Activated CD4-positive, alpha-beta T cell treated with anti-CD3 and anti-CD28 coated beads, Interleukin-2, amount 50 U/mL, for 48 hours (primary cell): ENCODE results near the gene FAM72D.
"Not testable (repeated sequence)": the region's sequence is repeated elsewhere in the genome, so short reads cannot be mapped to it uniquely, and the experiment has no call there.

Source experiments
- DNase-seq, 2 experiments: peaks; one replicate each; pipeline ENCODE4 v3.0.0-alpha.2; 2020

FAM72D gene

DNA sequence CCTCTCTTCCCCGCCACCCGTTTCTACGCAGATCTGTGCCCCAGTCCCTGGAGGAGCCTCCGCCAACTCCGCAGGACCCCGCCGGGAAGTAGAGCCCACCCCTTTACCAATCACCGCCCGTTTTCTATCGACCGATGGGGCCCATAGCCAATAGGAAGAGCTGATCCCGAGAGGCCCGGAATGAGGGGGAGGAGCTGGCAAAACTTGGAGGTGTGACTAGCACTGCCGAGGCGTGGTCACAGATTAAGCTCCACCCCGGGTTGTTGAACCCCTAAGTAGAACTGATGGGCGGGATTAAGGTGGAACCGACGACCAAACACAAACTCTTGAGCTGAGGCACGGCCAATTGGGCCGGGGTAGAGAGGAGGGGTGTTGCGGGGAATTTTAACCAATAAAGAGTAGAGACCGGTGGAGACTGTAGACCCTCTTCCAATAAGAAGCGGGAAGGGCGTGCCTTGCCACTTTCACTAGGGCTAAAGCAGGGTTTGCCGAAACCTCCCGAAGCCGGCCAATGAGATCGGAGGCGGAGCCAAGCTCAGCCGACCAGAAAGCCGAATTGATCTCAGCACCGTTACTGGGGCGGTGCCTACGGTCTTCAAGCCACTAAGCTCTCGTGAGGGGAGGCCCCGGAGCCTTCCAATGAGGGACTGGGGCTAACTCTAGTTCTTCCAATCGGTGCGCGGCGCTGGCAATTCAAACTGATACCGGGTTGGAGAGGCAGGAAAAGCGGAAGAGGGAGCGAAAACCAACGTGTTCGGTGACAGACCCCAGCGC is at the start of gene FAM72D, which contains the start of gene SRGAP2B:
FAM72D (plus strand) TSS at position 691 of the 774 bp plus-strand sequence. CDS start 874 bp downstream, outside the sequence.
SRGAP2B (minus strand) TSS at position 45 of the 774 bp plus-strand sequence. CDS start 2,427 bp downstream, outside the sequence.
- not testable (repeated sequence) for DNase-seq

DNA sequence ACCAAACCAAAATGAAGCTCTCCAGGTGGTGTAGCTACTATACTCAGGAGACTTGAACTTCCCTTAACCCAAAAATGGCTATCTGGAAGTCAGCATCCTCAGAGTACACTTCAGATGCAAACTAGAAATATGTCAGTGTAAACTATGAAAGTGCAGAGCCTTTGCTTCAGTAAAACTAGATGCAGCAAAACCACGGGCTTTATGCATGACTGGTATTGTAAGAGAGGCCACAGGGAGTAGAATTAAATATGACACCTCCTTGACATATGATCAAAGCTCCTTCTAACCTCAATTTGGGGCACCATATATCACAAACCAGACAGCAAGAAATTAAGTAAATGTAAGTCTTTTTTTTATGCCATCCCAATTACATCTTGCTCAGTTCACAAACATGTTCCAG is 48.2 kb upstream of the FAM72D start:
- DNase-seq = not testable (repeated sequence)

DNA sequence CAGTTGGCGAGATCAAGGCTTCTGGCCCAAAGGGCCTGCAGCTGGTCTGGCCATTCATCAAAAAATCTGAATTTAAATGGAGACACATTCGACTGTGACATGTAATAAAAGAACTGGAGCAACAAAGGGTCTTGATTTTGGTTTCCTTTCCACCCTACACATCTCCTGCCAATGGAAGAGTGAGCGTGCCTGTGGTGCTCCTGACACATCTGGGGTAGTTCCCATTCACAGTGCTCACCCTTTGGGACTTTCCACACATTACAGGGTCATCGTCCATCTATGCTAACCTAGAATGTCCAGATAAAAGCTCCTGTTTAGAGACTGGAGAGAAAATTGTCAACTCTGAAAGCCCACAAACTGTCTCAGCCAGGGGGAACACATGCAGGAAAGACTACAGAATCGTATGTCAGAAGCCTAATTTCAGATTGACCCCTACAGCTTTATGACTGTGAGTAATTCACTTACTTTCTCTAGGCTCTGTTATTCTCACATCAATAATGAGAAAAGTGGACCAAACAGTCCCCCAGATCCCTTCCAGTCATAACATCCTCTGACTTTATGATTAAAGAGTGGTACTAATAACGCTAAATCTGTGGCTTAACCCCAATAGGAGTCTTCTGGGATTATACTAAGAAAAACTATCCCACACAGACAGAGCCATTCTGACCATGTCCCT is 47.5 kb upstream of the FAM72D start:
- not testable (repeated sequence) for DNase-seq

DNA sequence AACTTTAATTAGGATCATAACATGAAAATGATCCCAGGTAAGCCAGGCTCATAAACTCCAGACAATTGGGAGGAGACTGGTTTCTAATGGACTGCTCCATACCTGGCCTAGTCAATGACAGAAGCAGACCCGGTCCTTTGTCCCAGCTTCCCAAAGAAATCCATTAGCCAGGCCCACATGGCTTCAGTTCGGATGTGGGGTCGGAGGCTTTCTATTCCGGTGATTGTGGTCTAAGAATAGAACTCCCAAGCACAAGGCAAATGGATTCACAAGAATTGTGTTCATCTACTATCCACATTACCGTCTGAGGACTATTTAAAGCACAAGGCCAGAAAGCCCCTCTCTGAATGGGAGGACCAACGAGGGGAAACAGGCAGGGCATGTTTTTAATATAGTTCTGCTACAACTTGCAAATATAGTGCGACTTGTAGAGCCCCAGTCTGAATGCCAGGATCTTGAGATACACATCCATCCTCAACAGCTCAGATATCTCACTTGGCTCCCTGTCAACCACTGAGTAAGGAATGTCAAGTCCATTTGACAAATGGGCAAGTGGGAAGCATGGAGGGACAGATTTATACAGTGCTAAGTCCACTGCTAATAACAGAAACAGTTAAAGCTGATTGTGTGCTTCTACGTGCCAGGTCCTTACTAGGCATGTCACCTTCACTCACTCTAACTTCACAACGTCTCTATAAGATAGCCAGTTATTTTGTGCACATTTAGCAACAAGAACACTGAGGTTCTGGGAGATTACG is 43.6 kb upstream of the FAM72D start:
- not testable (repeated sequence) for DNase-seq

DNA sequence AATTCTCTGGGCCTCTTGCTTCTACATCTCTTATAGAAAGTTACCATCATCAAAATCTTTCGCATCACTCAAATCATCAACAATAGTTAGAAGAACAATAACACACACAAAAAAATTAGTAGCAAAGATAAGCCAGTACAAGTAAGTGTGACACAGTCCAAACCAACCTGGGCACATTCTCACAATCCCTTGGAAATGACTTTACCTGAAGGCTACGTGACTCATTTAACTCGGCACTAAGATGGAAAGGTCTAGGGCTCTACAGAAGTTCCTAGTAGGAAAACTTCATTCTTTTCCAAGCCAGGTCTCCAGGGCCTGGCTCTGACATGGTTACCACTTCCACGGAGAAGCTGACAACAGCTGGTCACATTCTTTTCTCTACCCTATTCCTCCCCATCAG is 42.3 kb upstream of the FAM72D start:
- not testable (repeated sequence) for DNase-seq

DNA sequence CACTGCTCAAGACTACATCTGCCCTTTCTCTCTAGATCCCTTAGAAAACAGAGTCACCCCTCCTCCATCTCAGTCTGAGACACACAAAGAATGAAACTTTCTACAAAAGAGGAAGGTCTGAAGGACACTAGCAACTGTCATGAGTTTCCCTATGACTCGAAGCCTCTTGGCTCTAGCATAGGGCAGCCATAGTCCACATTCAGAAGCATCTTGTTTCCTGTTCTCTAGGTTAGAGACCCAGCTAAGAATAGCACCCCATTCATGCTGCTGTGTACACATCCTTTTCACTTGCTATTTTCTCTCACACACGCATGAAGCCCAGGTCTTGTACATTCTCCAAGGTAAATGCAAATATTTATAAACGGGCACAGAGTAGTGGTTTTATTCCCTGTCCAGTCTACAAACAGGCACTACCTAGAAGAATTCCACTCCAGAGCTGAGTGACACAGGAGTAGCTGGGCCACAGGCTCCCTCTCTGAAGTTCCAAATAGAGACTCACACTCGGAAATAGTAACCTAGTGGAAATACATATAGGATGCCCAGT is 40.5 kb upstream of the FAM72D start:
- not testable (repeated sequence) for DNase-seq

DNA sequence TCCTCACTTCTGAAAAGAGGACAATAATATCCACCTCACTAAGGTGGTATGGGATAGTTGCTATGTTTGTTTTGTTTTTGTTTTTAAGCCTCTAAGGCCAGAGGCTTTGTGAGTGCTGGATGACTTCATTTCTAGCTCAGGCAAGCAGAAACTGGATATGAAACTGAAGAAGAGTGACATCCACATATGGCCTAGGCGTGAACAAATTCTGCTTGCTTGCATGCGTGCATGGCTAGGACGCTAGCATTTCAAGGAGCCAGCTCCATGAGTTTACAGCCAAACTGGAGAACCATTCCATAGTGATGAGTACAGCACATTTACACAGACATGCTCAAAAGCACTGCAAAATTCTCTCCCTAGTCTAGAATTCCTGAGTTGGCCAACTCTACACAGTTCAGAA is 37.6 kb upstream of the FAM72D start:
- DNase-seq = not testable (repeated sequence)

DNA sequence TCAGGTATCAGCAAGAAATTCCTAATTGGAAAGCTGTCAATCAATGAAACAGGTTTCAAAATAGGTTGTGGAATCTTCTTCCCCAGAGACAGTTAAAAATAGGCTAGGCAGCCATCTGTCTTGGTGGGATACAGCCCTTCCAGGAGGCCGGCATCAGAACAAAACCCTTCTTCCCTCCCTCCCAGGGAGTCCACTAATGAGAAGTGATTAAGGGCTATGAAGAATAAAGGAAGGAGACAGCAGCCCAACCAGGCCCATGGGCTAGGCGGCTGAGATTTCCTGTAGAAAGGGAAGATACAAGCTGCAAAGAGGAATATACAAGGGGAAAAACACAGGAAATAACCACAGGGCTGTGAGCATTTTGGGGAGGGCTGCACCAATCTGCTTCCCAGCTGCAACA is 32.5 kb upstream of the FAM72D start:
- DNase-seq = not testable (repeated sequence)

DNA sequence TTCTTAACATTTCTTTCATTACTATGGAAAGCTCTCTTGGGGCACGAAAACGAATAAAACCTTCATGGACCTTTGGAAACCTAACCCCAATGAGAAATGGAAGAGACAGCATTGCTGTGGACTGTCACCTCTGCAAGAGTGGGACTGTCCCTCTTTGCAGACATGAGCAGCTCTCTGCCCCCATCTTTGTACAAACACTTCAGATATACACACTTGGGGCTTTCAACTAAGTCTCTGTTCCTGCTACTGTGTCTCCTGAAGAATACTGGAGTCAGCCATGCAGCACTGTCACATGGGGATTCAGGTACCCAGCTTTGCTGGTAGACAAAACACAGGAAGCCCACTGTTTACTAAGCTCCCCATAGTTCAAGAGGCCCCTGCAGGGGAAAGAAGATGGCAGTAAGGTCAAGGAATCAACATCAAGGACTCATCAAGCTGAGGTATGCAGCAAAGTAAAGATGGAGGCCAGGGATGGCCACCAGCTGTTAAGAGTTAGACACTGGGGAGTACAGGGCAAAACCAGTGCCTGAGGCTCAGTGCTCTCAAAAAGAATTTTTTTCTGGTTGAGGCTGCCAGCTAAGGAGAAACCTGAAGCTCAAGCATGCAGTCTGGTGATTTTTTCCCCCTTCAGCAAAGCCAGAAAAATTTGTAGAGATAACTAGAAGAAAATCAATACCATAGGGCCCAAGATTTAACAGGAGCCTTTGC is 31.7 kb upstream of the FAM72D start:
- not testable (repeated sequence) for DNase-seq

DNA sequence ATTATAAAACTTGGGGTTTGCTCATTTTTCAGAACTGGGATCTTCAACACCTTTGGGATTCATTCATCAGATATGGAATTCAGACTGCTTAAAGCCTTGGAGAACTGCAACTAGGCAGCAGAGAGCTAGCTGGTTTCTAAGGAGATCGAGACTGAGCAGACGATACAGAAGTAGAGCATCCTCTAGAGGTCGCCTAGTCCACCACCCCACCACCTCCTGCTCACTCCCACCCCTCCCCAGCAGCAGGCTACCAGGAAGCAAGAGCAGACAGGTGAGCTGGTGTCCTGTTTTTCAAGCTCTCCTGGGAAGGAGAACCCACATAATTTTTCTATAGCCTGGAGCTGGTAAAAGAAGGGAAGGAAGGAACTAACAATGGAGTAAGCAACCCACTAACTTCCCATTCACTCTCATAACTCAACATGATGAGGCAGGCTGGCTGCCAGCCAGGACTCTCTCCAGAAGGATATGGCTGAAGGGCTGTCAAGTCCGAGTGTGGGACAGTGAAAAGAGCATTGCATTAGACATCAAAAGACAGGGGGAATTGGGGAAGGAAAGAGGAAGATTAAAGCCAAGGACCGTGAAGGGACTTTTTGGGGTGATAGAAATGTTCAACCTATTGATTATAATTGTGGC is 30.5 kb upstream of the FAM72D start:
- DNase-seq = not testable (repeated sequence)

DNA sequence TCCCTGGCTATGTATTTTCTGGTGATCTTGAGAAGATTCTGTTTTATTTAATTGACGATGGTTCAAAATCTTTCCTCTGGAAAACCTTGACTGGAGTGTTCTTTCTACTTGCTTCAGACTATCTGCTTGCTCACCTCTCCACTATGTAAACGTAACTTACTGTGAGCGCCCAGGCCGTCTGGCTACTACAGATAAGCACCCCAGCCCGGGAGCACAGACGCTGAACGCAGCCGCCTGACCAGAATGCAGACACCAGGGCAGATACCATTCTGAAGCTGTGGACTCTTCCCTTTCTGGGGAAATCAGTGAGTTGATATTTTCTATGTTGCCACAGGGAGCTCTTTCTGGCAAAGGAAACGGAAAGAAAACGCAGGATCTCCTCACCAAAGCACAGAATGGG is 29.3 kb upstream of the FAM72D start:
- DNase-seq = not testable (repeated sequence)

DNA sequence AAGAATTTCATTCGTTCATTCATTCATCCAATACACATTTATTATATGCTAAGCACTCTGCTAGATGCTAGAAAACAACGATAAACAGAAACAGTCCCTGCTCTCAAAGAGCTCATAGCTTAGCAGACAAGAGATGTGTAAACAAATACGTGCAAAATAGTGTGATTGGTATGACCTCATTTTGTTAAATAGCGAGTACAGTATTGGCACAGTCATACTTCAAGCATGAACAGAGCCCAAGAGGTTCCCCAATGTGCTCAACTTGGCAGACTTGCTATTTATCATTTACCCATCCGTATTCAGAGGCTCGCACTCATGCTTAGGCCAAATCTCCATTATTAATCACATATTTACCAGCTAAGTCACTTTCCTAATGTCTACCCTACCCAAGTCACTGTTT is 24.2 kb upstream of the FAM72D start:
- not testable (repeated sequence) for DNase-seq

DNA sequence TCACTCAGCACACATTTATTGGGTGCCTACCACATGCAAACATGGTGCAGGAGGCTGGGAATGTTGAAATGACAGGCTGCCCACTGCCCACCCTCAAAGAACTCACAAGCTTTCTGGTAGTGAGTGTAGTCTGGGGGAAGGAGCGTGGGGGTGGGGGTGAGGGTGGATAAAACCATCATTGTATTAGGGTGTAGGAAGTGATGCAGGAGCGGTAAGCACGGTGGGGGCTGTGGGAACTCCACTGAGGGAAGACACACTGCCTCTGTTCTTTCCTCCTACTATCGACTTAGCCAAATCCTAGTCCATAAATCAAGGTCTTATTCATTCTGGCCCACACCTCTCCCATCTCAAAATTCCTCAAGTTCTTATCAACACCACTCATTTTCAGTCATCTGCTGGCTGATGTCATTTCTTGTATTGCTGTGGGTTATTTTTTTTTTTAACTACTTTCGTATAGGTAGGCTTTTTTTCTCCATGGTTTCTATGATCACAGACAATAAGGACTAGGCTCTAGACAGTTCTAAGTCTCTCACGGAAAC is 21.7 kb upstream of the FAM72D start:
- not testable (repeated sequence) for DNase-seq

DNA sequence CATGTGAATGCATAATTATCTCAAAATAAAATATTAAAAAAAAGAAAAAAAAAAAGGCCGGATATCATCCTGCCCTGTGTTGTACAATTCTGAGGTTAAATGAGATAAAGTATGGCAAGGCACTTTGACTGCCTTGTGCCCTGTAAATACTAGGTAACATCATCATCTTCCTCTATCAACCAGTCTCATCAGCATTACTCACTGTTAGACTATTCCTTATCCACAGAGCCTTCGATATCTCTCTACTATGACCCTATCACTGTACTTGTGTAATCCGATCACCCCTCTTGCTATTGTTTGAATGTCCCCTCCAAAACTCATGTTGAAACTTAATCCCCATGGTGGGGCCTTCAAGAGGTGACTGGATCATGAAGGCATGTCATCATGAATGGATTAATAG is 18.9 kb upstream of the FAM72D start:
- not testable (repeated sequence) for DNase-seq

DNA sequence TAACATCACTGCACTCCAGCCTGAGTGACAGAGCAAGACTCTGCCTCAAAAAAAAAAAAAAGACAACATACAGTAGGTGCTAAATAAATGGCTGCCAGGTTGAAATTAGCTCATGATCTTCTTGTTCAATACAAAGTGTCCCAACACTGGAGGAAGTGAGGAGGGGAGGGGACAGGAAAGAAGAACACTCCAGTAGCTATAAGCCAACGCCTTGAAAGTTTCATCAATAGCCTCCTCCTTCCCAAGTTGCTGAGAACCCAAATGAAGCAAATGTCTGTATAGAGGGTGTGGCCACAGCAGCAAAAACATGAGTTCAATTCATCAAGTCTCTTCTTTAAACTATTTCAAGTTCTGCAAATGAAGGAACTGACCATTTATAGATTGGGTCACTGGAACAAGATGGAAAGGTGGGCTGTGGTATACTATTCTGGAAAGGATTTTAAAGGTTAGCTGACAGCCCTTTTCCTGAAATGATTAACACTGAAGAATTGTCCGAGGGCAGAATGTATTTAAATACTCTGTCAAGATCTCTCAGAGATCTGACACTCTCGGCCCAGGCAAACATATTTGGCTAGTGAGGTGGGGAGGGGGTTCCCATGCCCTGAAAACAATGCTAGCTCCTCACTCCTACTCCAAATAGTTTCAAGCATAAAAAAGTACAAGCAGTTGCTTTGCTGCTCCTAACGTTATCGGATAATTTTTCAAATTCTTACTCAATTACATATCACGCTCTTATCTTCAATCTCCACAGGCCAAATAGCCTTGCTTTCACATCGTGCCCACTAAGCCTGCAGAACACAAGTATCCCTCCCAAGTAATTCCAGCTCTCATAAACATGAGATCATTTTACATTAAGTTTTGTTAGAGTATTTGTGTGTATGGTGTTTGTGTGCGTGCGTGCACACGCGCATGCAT is 17.6 kb upstream of the FAM72D start:
- DNase-seq = not testable (repeated sequence)

DNA sequence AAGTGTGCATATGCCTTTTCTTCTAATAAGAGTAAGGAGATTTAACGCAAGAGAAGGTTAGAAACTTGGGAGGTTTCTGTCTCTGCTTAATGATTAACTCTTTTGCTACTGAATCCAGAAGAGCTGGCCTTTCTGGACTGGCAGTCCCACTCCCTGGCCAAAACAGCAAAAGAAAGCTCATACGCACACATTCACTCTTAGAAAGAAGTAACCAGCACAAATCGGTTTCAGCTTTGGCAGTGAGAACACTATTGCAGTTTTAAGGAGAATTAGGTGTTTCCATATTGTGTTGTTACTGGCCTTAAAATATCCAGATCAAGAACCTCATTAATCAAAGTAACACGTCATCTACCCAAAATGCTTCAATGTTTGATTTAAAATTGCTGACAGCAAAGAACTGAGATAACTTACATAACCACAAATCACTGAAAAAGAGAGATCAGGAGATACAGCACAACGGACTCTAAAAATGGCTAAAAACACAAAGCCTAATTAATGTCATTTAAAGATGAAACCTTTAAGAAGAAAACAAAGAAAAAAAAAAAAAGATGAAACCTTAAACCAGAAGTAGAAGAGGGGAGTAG is 16.9 kb upstream of the FAM72D start:
- DNase-seq = not testable (repeated sequence)

DNA sequence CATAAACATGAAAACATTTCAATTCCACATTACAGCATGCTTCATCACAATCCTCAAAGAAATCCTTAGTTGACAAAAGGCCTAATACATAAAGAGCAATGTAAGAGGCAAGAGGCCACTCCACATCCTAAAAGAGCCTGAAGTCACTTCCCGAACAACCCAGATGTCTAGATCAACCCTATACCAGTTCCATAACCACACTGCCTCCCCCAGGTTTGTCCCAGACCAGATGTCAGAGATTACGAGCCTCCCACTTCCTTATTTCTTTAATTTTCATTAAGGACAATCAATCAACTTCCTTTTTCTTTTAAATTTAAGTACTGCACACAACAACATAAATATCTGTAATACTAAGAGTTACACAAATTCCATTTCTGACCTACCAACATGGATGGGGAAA is 16.0 kb upstream of the FAM72D start:
- DNase-seq = not testable (repeated sequence)

DNA sequence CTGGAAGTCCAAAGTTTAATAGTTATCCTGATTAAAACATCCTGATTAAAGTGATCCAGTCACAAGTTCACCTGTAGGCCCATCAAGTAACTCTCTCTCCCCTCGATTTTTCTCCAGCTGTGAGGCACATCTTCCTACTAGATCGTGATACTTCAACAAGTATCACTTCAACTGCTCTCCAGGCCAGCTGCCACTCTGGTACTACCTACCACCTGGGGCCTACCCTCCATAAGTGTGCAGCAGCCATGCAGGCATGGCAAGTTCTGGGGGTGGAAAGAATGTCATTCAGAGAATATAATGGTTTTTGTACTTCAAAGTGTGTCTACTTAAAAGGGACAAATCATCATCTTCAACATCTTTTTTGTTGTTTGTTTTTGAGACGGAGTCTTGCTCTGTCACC is 15.6 kb upstream of the FAM72D start:
- not testable (repeated sequence) for DNase-seq

DNA sequence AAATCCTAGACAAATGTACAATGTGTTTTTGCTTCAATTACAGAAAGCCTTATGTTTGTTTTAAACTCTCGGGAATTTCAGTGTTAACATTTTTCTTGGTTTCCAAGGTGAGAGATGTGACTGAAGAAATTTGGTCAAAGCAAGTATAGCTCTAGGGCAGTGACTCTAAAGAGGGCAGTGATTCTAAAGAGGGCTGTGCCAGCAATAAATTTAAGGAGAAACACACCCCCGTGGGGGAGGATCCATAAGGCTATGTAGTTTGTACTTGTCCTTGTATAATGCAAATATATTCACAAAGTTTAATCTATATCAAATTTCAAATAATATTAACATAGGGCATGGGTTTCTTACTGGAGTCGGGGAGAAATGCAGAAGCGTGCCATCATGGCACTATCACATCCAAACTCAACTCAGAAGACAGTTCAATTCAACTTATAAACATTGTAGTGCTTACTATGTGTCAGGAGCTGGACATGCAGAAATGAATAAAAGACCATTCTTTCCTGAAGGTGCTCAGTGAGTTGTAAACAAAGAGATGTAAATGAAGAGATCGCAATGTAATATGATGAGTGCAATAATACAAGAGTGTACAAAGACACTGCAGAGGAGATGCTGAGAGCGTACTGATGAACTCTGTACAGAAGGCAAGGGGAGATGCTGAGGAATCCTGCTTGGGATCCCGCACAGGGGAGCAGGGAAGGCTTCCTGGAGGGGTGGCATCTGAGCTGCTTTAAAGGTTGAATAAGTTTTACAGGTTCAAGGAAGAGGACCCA is 13.1 kb upstream of the FAM72D start:
- DNase-seq = not testable (repeated sequence)
